Fibroblast of mammary gland (primary cell): ENCODE data around the gene SLC32A1.

Source experiments
- DNase-seq: peaks from one replicate; pipeline ENCODE4 v3.0.0-alpha.2; 2010; ENCODE audit warnings: low read depth
- H3K4me3 ChIP-seq: 2 replicates; pipeline ENCODE4 v1.5.1; 2011; ENCODE audit warnings: low read depth, mild to moderate bottlenecking, low read length, moderate library complexity; ENCODE audit not compliant: control insufficient read depth
- CTCF ChIP-seq: conservative IDR thresholded peaks from 2 replicates; pipeline ENCODE4 v1.5.1; 2011; ENCODE audit warnings: low read depth, low read length, inconsistent platforms; ENCODE audit not compliant: control insufficient read depth, insufficient read depth

The SLC32A1 gene, protein sequence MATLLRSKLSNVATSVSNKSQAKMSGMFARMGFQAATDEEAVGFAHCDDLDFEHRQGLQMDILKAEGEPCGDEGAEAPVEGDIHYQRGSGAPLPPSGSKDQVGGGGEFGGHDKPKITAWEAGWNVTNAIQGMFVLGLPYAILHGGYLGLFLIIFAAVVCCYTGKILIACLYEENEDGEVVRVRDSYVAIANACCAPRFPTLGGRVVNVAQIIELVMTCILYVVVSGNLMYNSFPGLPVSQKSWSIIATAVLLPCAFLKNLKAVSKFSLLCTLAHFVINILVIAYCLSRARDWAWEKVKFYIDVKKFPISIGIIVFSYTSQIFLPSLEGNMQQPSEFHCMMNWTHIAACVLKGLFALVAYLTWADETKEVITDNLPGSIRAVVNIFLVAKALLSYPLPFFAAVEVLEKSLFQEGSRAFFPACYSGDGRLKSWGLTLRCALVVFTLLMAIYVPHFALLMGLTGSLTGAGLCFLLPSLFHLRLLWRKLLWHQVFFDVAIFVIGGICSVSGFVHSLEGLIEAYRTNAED

GRCh38 chr20:38723848-38724625 is at the start of gene SLC32A1:
TSS of gene SLC32A1 (plus strand) at chr20:38724486. CDS start at chr20:38724725, 239 bp downstream.
- no peak for TF ChIP-seq CTCF
- H3K4me3 ChIP-seq, result no peak within 1 kb of the TSS
- DNase-seq, result no peak

- peak overlapping the region; percentile 21 for H3K4me3 ChIP-seq
- no peak for DNase-seq
- TF ChIP-seq CTCF, result no peak
These were observed 49.5 kb upstream of the SLC32A1 start for GRCh38 chr20:38674765-38675133.

GRCh38 chr20:38676576-38676975 is 47.7 kb upstream of the SLC32A1 start:
- no peak overlapping the region for H3K4me3 ChIP-seq
- no peak for TF ChIP-seq CTCF
- DNase-seq, result no peak

DNA sequence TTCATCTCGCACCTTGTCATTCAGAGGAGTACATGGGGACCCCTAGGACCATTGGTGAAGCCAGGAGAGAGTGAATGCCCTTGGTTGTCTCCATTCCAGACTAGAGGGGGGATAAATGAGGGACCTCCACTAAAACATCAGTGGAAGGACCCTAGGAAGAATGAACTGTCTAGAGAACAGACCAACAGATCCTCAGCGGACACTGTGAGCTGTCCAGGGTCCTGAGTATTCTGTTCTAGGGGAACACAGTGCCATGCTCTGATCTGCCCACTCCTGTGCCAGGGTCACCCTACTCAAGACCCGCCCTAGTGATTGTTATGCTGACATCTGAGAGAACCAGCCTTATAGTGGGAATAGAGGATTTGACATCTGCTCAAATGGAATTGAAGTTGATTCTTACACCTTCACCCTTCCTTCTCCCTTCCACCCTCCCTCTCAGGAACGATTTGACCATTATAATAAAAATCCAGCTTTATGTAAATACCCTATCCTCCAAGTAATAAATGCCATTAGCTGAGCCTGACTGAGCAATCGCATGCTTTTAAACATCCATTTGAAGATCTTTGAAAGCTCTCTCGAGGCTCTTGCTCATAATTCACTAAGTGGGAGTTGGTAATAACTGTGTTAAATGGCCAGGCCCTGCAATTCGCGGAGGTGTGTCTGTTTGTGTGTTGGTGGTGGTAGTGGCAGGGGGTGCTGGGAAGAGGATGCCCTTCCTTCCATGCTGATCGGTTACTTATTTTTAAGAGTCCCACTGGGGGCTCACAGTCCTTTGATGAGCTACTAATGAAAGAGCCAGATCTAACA is 43.6 kb upstream of the SLC32A1 start:
- H3K4me3 ChIP-seq, result no peak overlapping the region
- TF ChIP-seq CTCF, result no peak
- DNase-seq, result peak; percentile 29

GRCh38 chr20:38685271-38685670 is 39.0 kb upstream of the SLC32A1 start:
- H3K4me3 ChIP-seq, result no peak overlapping the region
- DNase-seq, result no peak
- no peak for TF ChIP-seq CTCF

DNA sequence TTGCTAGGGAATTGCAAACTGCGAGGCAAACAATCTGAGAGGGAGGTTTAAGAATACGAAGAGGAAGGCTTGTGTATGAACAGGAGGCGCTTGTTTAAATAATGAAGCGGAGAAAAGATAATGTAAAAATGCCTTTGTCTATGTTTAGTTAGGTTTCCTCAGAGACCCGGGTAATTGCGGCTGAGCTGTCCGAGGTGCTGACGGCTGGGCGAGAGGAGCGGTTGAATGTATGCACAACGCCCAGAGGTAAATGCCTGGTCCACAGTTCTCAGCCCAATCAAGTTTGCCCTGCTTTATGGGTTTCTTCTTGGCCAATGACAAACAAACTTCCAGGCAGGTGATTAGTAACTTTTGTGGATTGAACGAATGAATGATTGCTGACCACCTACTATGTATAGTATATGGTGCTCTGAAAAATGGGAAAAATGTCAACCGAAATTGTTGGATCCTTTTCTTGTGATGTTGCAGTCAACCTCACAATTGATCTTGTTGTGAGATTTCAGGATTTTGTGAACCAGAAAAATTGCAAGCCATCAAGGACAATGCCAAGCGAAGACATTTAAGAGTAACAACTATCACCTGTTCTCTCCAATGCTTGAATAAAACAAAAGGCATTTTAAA is 38.3 kb upstream of the SLC32A1 start:
- no peak overlapping the region for H3K4me3 ChIP-seq
- no peak for TF ChIP-seq CTCF
- DNase-seq, result peak; percentile 37
